Neuronal stem cell (in vitro differentiated cells): ENCODE measurements around the gene RSPH1.
A peak's percentile ranks its signal among the peaks of the same experiment; 100 is the strongest.

Experiments used
- DNase-seq: peaks from one replicate; pipeline ENCODE4 v3.0.0-alpha.2; 2013; ENCODE audit warnings: low spot score
- H2AFZ ChIP-seq: one replicate; pipeline ENCODE4 v1.6.1; 2013; ENCODE audit warnings: mild to moderate bottlenecking, low read length, inconsistent platforms
- H2AK5ac ChIP-seq: 2 replicates; pipeline ENCODE4 v1.6.1; 2013; ENCODE audit warnings: low read depth, mild to moderate bottlenecking, inconsistent platforms, low read length, moderate library complexity, mixed read lengths
- H2BK120ac ChIP-seq: 2 replicates; pipeline ENCODE4 v1.6.1; 2013; ENCODE audit warnings: low read depth, mild to moderate bottlenecking, inconsistent platforms, low read length, moderate library complexity, mixed read lengths
- H2BK12ac ChIP-seq: one replicate; pipeline ENCODE4 v1.6.1; 2013; ENCODE audit warnings: low read length, inconsistent platforms
- H2BK15ac ChIP-seq: 2 replicates; pipeline ENCODE4 v1.6.1; 2013; ENCODE audit warnings: mild to moderate bottlenecking, low read length, inconsistent platforms, mixed read lengths
- H2BK5ac ChIP-seq: one replicate; pipeline ENCODE4 v1.6.1; 2013; ENCODE audit warnings: inconsistent platforms, mild to moderate bottlenecking, low read length, moderate library complexity
- H3K14ac ChIP-seq: one replicate; pipeline ENCODE4 v1.6.1; 2013; ENCODE audit warnings: low read length, inconsistent platforms
- H3K18ac ChIP-seq: 2 replicates; pipeline ENCODE4 v1.6.1; 2013; ENCODE audit warnings: low read length, inconsistent platforms
- H3K23ac ChIP-seq: 2 replicates; pipeline ENCODE4 v1.6.1; 2013; ENCODE audit warnings: low read depth, mild to moderate bottlenecking, mixed read lengths, low read length, inconsistent platforms; ENCODE audit not compliant: poor library complexity
- H3K27ac ChIP-seq: replicated peaks from 3 replicates; pipeline ENCODE4 v1.5.1; 2013; ENCODE audit warnings: low read length, inconsistent platforms
- H3K27me3 ChIP-seq, 3 experiments: 2 replicates each; pipeline ENCODE4 v1.6.1; 2013; ENCODE audit warnings: low read length in 3 of 3, mild to moderate bottlenecking in 2 of 3, inconsistent platforms in 1 of 3, low read depth in 1 of 3, mixed read lengths in 1 of 3, moderate library complexity in 1 of 3; ENCODE audit not compliant: control insufficient read depth in 3 of 3, insufficient read depth in 3 of 3
- H3K36me3 ChIP-seq, 2 donors: replicated peaks in 1 of 2; 2 replicates each; pipeline ENCODE4 v1.6.1; 2013; ENCODE audit warnings: low read length in 2 of 2; ENCODE audit not compliant: control insufficient read depth in 2 of 2, insufficient read depth in 2 of 2
- H3K4ac ChIP-seq: 2 replicates; pipeline ENCODE4 v1.6.1; 2013; ENCODE audit warnings: inconsistent platforms, mild to moderate bottlenecking, low read length, moderate library complexity
- H3K4me1 ChIP-seq, 2 donors: 1 replicate in 1 of 2; 2 replicates in 1 of 2; pipeline ENCODE4 v1.6.1; 2013; ENCODE audit warnings: low read length in 2 of 2, low read depth in 1 of 2; ENCODE audit not compliant: control insufficient read depth in 2 of 2, insufficient read depth in 1 of 2
- H3K4me2 ChIP-seq: one replicate; pipeline ENCODE4 v1.6.1; 2013; ENCODE audit warnings: mild to moderate bottlenecking, low read length, inconsistent platforms; ENCODE audit not compliant: insufficient read depth, poor library complexity, severe bottlenecking
- H3K4me3 ChIP-seq, 2 donors: 2 replicates each; pipeline ENCODE4 v1.5.1; 2013; ENCODE audit warnings: low read length in 2 of 2, mild to moderate bottlenecking in 2 of 2, inconsistent platforms in 1 of 2, moderate library complexity in 1 of 2
- H3K79me1 ChIP-seq: one replicate; pipeline ENCODE4 v1.6.1; 2013; ENCODE audit warnings: low read depth, mild to moderate bottlenecking, inconsistent platforms, low read length, moderate library complexity
- H3K9ac ChIP-seq: one replicate; pipeline ENCODE4 v1.6.1; 2013; ENCODE audit warnings: mild to moderate bottlenecking, low read depth, low read length, inconsistent platforms; ENCODE audit not compliant: poor library complexity
- H3K9me3 ChIP-seq, 2 donors: replicated peaks in 1 of 2; 2 replicates each; pipeline versions ENCODE3 to v1.6.1; 2013; ENCODE audit warnings: low read length in 2 of 2, mild to moderate bottlenecking in 2 of 2, inconsistent platforms in 1 of 2, low read depth in 1 of 2, mixed read lengths in 1 of 2, moderate library complexity in 1 of 2; ENCODE audit not compliant: control insufficient read depth in 2 of 2, insufficient read depth in 1 of 2
- H4K8ac ChIP-seq: one replicate; pipeline ENCODE4 v1.6.1; 2013; ENCODE audit warnings: low read depth, mild to moderate bottlenecking, inconsistent platforms, low read length, moderate library complexity
- H4K91ac ChIP-seq: one replicate; pipeline ENCODE4 v1.6.1; 2013; ENCODE audit warnings: low read length, low read depth, mild to moderate bottlenecking, inconsistent platforms; ENCODE audit not compliant: poor library complexity
- WGBS, 2 donors: extraction: QIAGEN DNeasy Blood & Tissue Kit; methylation state at CpG; one replicate each; pipeline ENCODE4 v1.1.7; 2013; ENCODE audit warnings: missing lambda C conversion rate in 2 of 2, mixed read lengths in 1 of 2; ENCODE audit not compliant: insufficient read length in 2 of 2, insufficient replicate concordance in 1 of 2; ENCODE audit errors: extremely low coverage in 2 of 2; 5-methylcytosine and 5-hydroxymethylcytosine counted together

The RSPH1 gene

GRCh38 chr21:42460391-42461184 is 35.4 kb downstream of the RSPH1 start:
- Histone ChIP-seq H3K14ac (no peak overlapping the region), H2BK5ac (no peak overlapping the region), H2BK12ac (no peak overlapping the region), H2AK5ac (peak overlapping the region; percentile 39), H3K18ac (peak overlapping the region; percentile 79), H2BK15ac (no peak overlapping the region), H4K91ac (no peak overlapping the region), H3K4ac (no peak overlapping the region), H3K23ac (no peak overlapping the region), H3K27me3 (peaks cover 0 to 3% (median 0%) of the 10 kb centered on the region in 3 experiments), H3K36me3 (no peaks in the 10 kb centered on the region), H3K4me2 (no peak overlapping the region), H2BK120ac (no peak overlapping the region), H3K9me3 (peaks cover 0 to 1% of the 10 kb centered on the region in 2 donors), H2AFZ (no peak overlapping the region), H3K4me1 (peaks cover 0 to 5% of the 10 kb centered on the region in 2 donors), H4K8ac (no peak overlapping the region), H3K4me3 (no peak overlapping the region), H3K9ac (no peak overlapping the region), H3K27ac (no peak overlapping the region), H3K79me1 (no peaks in the 10 kb centered on the region)
- no CpG with 5 or more reads among the region's 14 CpGs for WGBS, 2 donors
- no peak for DNase-seq

- Histone ChIP-seq H3K4me3 (no peak overlapping the region), H3K4me1 (peaks cover 0 to 5% of the 10 kb centered on the region in 2 donors)
- no peak for DNase-seq
Measured at GRCh38 chr21:42459546-42460215, 36.3 kb downstream of the RSPH1 start.

GRCh38 chr21:42459082-42459460 is 37.0 kb downstream of the RSPH1 start:
- no peak overlapping the region for H3K14ac ChIP-seq
- peaks cover 0 to 3% (median 0%) of the 10 kb centered on the region in 3 experiments for H3K27me3 ChIP-seq
- no peak overlapping the region for H2AFZ ChIP-seq
- H4K91ac ChIP-seq, result no peak overlapping the region
- no peak overlapping the region for H2BK120ac ChIP-seq
- no peak overlapping the region for H3K4me2 ChIP-seq
- no peak overlapping the region for H2BK5ac ChIP-seq
- H3K36me3 ChIP-seq, result no peaks in the 10 kb centered on the region
- H2AK5ac ChIP-seq, result no peak overlapping the region
- no peak for DNase-seq
- no peak overlapping the region for H3K23ac ChIP-seq
- WGBS, 2 donors, result no CpG with 5 or more reads among the region's 1 CpG
- H2BK12ac ChIP-seq, result no peak overlapping the region
- no peak overlapping the region for H3K9ac ChIP-seq
- no peaks in the 10 kb centered on the region for H3K79me1 ChIP-seq
- H4K8ac ChIP-seq, result no peak overlapping the region
- H3K4me1 ChIP-seq, result peaks cover 0 to 5% of the 10 kb centered on the region in 2 donors
- H3K9me3 ChIP-seq, result peaks cover 0 to 1% of the 10 kb centered on the region in 2 donors
- H3K4ac ChIP-seq, result no peak overlapping the region
- no peak overlapping the region for H3K18ac ChIP-seq
- H2BK15ac ChIP-seq, result no peak overlapping the region
- no peak overlapping the region for H3K4me3 ChIP-seq
- H3K27ac ChIP-seq, result no peak overlapping the region

More at GRCh38 chr21:42459546-42460215, 36.3 kb downstream of the RSPH1 start:
- no peak overlapping the region for H2AK5ac ChIP-seq
- H3K4me2 ChIP-seq, result no peak overlapping the region
- no peaks in the 10 kb centered on the region for H3K36me3 ChIP-seq
- no CpG with 5 or more reads among the region's 11 CpGs for WGBS, 2 donors
- no peak overlapping the region for H3K14ac ChIP-seq
- H3K18ac ChIP-seq, result no peak overlapping the region
- H2BK120ac ChIP-seq, result no peak overlapping the region
- H3K27ac ChIP-seq, result no peak overlapping the region
- no peak overlapping the region for H2BK5ac ChIP-seq
- no peak overlapping the region for H2BK15ac ChIP-seq
- H2AFZ ChIP-seq, result no peak overlapping the region
- H3K9ac ChIP-seq, result no peak overlapping the region
- H4K8ac ChIP-seq, result no peak overlapping the region
- H3K9me3 ChIP-seq, result peaks cover 0 to 1% of the 10 kb centered on the region in 2 donors
- H3K79me1 ChIP-seq, result no peaks in the 10 kb centered on the region
- H3K23ac ChIP-seq, result no peak overlapping the region
- peaks cover 0 to 3% (median 0%) of the 10 kb centered on the region in 3 experiments for H3K27me3 ChIP-seq
- no peak overlapping the region for H4K91ac ChIP-seq
- H3K4ac ChIP-seq, result no peak overlapping the region
- no peak overlapping the region for H2BK12ac ChIP-seq

GRCh38 chr21:42456457-42456856 is 39.6 kb downstream of the RSPH1 start:
- no peak overlapping the region for H2BK5ac ChIP-seq
- no peak overlapping the region for H2AFZ ChIP-seq
- peak overlapping the region; percentile 49 for H2AK5ac ChIP-seq
- no peaks in the 10 kb centered on the region for H3K79me1 ChIP-seq
- peaks cover 0 to 5% of the 10 kb centered on the region in 2 donors for H3K4me1 ChIP-seq
- peak overlapping the region; percentile 44 for H3K23ac ChIP-seq
- H2BK120ac ChIP-seq, result no peak overlapping the region
- H3K14ac ChIP-seq, result peak overlapping the region; percentile 75
- WGBS, 2 donors, result no CpG with 5 or more reads among the region's 8 CpGs
- no peak overlapping the region for H3K4me3 ChIP-seq
- H3K27ac ChIP-seq, result no peak overlapping the region
- H3K4ac ChIP-seq, result no peak overlapping the region
- no peaks in the 10 kb centered on the region for H3K36me3 ChIP-seq
- no peak overlapping the region for H2BK12ac ChIP-seq
- no peak overlapping the region for H3K4me2 ChIP-seq
- peaks cover 0 to 1% of the 10 kb centered on the region in 2 donors for H3K9me3 ChIP-seq
- H4K8ac ChIP-seq, result no peak overlapping the region
- H4K91ac ChIP-seq, result no peak overlapping the region
- peak overlapping the region; percentile 60 for H2BK15ac ChIP-seq
- no peak overlapping the region for H3K9ac ChIP-seq
- no peak for DNase-seq
- H3K27me3 ChIP-seq, result peaks cover 0 to 3% (median 0%) of the 10 kb centered on the region in 3 experiments
- H3K18ac ChIP-seq, result peak overlapping the region; percentile 66
